A673 (cell line): ENCODE results near the gene ATL1. TPM values are rescaled to one million over a fixed set of nuclear protein-coding genes. Genes with fewer than 3 reads are reported as not detected.

Source experiments
- BruUV-seq: library from RNA; stranded (reverse); fragments of 400-500 nt; replicated peaks from 2 replicates; lab custom pipeline; 2021; lab: Mats Ljungman, UMichigan
- CTCF ChIA-PET: fragments of 300-600 bp; sonication (Branson Sonifier 250); formaldehyde crosslinking; loops from one replicate; lab custom pipeline; 2022; ENCODE audit warnings: antibody characterized with exemption; lab: Charles Lee
- POLR2A ChIA-PET: fragments of 300-600 bp; sonication (Branson Sonifier 250); formaldehyde crosslinking; loops from one replicate; lab custom pipeline; 2022; ENCODE audit warnings: antibody characterized with exemption; ENCODE audit not compliant: low non-redundant PET; lab: Charles Lee
- DNase-seq: peaks from one replicate; pipeline ENCODE4 v3.0.0-alpha.2; 2015; ENCODE audit warnings: low spot score
- H3K27ac ChIP-seq: fragments of 200-600 bp; sonication (generic); 2 replicates; pipeline ENCODE4 v1.5.1; 2016; ENCODE audit warnings: mixed run types, low read depth, mild to moderate bottlenecking, mixed read lengths, antibody characterized with exemption, low read length; ENCODE audit not compliant: poor library complexity, severe bottlenecking
- H3K27me3 ChIP-seq: fragments of 200-600 bp; sonication (generic); replicated peaks from 2 replicates; pipeline ENCODE4 v1.6.1; 2017; ENCODE audit warnings: mixed run types, low read depth, mild to moderate bottlenecking, mixed read lengths, antibody characterized with exemption, low read length; ENCODE audit not compliant: insufficient read depth, poor library complexity
- H3K36me3 ChIP-seq: fragments of 200-600 bp; sonication (generic); 2 replicates; pipeline ENCODE4 v1.6.1; 2016; ENCODE audit warnings: mixed run types, mild to moderate bottlenecking, mixed read lengths, antibody characterized with exemption, low read length; ENCODE audit not compliant: insufficient read depth, poor library complexity, severe bottlenecking
- H3K4me1 ChIP-seq: fragments of 200-600 bp; sonication (generic); 2 replicates; pipeline ENCODE4 v1.6.1; 2017; ENCODE audit warnings: mixed run types, mild to moderate bottlenecking, mixed read lengths, antibody characterized with exemption, low read length; ENCODE audit not compliant: insufficient read depth, poor library complexity, severe bottlenecking
- H3K4me3 ChIP-seq: fragments of 200-600 bp; sonication (generic); 2 replicates; pipeline ENCODE4 v1.5.1; 2016; ENCODE audit warnings: low read depth, mixed run types, mild to moderate bottlenecking, mixed read lengths, low read length; ENCODE audit not compliant: poor library complexity, severe bottlenecking
- H3K9me3 ChIP-seq: fragments of 200-600 bp; sonication (generic); 2 replicates; pipeline ENCODE4 v1.6.1; 2016; ENCODE audit warnings: mixed run types, low read depth, mild to moderate bottlenecking, mixed read lengths, antibody characterized with exemption, low read length; ENCODE audit not compliant: poor library complexity, severe bottlenecking
- EZH2 ChIP-seq: fragments of 200-600 bp; sonication (generic); IDR thresholded peaks from 2 replicates; pipeline ENCODE4 v1.6.1; 2017; ENCODE audit warnings: borderline replicate concordance, low read depth, mild to moderate bottlenecking, mixed read lengths, antibody characterized with exemption, low read length; ENCODE audit not compliant: poor library complexity, severe bottlenecking
- intact Hi-C: fragments of 100-400 bp; cut with micrococcal nuclease; formaldehyde crosslinking; loops from one replicate; pipeline ENCODE4 v1.10.0; 2022; ENCODE audit not compliant: unreplicated experiment
- total RNA-seq: library from RNA; stranded (reverse); gene quantifications from 2 replicates; pipeline ENCODE4 v1.2.3, GENCODE V29; 2021
- TF ChIP-seq, protein P1 (sequence below): fragments of 300-800, 200-600 bp; sonication (generic); conservative IDR thresholded peaks from 2 replicates; pipeline ENCODE4 v1.5.1; 2017; ENCODE audit warnings: low read depth, mild to moderate bottlenecking, antibody characterized with exemption, low read length, moderate library complexity, mixed read lengths

ATL1 gene
- total RNA-seq, 1 experiment from 2014 or later = 9.8 TPM

DNA sequence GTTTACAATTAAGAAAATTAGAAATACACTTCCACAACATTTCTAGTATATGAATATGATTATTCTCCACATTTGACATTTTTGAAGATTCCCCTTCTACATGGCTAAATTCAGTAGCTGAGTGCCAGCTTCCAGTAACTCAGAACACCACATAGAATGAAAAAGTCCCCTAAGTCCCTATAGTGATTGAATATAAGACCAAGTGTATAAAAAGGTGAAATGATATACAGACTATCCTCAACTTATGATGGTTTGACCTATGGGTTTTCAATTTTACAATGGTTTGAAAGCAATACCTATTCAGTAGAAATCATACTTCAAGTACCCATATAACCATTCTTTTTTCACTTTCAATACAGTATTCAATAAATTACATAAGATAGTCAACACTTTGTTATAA is 15.8 kb downstream of the ATL1 start:
- Histone ChIP-seq H3K27me3 (no peaks in the 10 kb centered on the region), H3K9me3 (peaks cover 3% of the 10 kb centered on the region), H3K27ac (no peak overlapping the region), H3K36me3 (no peaks in the 10 kb centered on the region), H3K4me1 (peaks cover 9% of the 10 kb centered on the region), H3K4me3 (no peak overlapping the region)
- intact Hi-C loops = no loop called here
- TF ChIP-seq EZH2 = no peak
- TF ChIP-seq, protein P1, sequence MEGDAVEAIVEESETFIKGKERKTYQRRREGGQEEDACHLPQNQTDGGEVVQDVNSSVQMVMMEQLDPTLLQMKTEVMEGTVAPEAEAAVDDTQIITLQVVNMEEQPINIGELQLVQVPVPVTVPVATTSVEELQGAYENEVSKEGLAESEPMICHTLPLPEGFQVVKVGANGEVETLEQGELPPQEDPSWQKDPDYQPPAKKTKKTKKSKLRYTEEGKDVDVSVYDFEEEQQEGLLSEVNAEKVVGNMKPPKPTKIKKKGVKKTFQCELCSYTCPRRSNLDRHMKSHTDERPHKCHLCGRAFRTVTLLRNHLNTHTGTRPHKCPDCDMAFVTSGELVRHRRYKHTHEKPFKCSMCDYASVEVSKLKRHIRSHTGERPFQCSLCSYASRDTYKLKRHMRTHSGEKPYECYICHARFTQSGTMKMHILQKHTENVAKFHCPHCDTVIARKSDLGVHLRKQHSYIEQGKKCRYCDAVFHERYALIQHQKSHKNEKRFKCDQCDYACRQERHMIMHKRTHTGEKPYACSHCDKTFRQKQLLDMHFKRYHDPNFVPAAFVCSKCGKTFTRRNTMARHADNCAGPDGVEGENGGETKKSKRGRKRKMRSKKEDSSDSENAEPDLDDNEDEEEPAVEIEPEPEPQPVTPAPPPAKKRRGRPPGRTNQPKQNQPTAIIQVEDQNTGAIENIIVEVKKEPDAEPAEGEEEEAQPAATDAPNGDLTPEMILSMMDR = no peak
- no peak for DNase-seq
- CTCF ChIA-PET = no interaction called here
- POLR2A ChIA-PET = no interaction called here
- BruUV-seq = no TSS peak

- Histone ChIP-seq H3K4me1 (peaks cover 11% of the 10 kb centered on the region), H3K27me3 (no peaks in the 10 kb centered on the region), H3K9me3 (no peaks in the 10 kb centered on the region), H3K36me3 (no peaks in the 10 kb centered on the region), H3K27ac (no peak overlapping the region), H3K4me3 (no peak overlapping the region)
- no peak for TF ChIP-seq EZH2
- TF ChIP-seq, protein P1 = no peak
- no TSS peak for BruUV-seq
- ChIA-PET CTCF (no interaction called here), POLR2A (no interaction called here)
- DNase-seq = no peak
- intact Hi-C loops = no loop called here
Measured at GRCh38 chr14:50577982-50578381, 18.0 kb downstream of the ATL1 start.

DNA sequence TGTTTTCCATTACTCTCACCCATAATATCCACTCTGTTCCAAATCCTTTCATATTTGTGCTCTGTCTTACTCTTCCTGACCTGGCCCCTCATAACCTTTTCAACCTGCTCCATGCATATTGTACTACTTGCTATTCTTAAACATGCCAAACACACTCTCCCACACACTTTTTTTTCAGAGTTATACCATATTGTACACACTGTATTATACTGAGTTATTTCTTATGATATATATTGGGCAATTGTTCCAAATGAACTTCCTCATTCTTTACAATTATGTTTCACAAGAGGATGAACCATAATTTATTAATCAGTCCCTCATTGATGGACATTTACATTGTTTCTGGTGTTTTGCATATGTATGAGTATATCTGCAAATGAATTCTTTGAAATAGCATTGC is 18.5 kb downstream of the ATL1 start:
- Histone ChIP-seq H3K4me1 (peaks cover 11% of the 10 kb centered on the region), H3K4me3 (no peak overlapping the region), H3K9me3 (no peaks in the 10 kb centered on the region), H3K27ac (no peak overlapping the region), H3K27me3 (no peaks in the 10 kb centered on the region), H3K36me3 (no peaks in the 10 kb centered on the region)
- intact Hi-C loops = no loop called here
- POLR2A ChIA-PET = no interaction called here
- no TSS peak for BruUV-seq
- CTCF ChIA-PET = no interaction called here
- no peak for TF ChIP-seq EZH2
- TF ChIP-seq, protein P1 = no peak
- no peak for DNase-seq
